Endometrial microvascular endothelial cells (primary cell): Measurements from ENCODE around the gene HSPA5. TPM values are rescaled to one million over a fixed set of nuclear protein-coding genes. Genes with fewer than 3 reads are reported as not detected.
"Not testable (repeated sequence)": the region's sequence is repeated elsewhere in the genome, so short reads cannot be mapped to it uniquely, and the experiment has no call there.

Experiments
- in situ Hi-C: cut with HindIII; loops from 2 replicates; pipeline ENCODE4 v1.10.0; 2017; ENCODE audit warnings: low sequenced_read_pairs, low pct_unique_long_range_greater_than_20kb; ENCODE audit errors: inconsistent ontology term
- total RNA-seq: library from RNA; depleted of rRNA; stranded (reverse); fragments of >200 nt; gene quantifications from one replicate; pipeline ENCODE4 v1.2.3, GENCODE V29; 2015; ENCODE audit errors: inconsistent ontology term

The HSPA5 gene
- total RNA-seq, 1 donor from 2014 or later = 353 TPM

DNA sequence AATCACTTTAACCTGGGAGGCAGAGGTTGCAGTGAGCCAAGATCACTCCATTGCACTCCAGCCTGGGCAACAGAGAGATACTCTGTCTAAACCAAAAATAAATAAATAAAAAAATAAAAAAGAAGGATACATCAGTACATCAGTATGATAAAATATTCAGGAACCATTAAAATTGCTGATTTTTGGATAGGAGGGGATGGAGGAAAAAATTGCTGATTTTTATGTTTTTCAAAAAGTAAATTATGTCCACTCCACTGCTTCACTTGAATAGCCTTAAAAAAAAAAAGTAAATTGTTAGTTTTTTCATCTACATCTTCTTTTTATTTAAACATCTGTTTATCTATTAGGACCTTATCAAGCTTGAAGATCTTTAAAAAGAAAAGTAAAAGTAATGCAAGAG, 13.1 kb upstream of the HSPA5 start:
- in situ Hi-C loops = no loop called here

GRCh38 chr9:125246261-125246667, 5.1 kb upstream of the HSPA5 start:
- in situ Hi-C loops = no loop called here

DNA sequence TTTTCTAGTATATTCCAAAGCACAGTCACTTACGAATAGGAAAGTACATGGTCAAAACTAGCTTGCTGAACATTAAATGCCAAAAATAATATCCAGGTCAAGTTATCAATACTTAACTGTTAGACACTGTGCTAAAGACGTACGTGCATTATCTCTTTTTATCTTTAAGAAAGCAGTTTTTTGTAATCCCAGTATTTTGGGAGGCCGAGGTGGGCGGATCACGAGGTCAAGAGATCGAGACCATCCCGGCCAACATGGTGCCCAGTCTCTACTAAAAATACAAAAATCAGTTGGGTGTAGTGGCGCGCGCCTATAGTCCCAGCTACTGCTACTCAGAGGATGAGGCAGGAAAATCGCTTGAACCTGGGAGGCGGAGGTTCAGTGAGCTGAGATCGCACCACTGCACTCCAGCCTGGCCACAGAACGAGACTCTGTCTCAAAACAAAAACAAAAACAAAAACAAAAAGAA, 2.7 kb upstream of the HSPA5 start:
- in situ Hi-C loops = no loop called here

GRCh38 chr9:125241863-125242739, 958 bp upstream of the HSPA5 start:
- in situ Hi-C loops = no loop called here

- in situ Hi-C loops = no loop called here
Observed at GRCh38 chr9:125240649-125240999, 519 bp downstream of the HSPA5 start.

DNA sequence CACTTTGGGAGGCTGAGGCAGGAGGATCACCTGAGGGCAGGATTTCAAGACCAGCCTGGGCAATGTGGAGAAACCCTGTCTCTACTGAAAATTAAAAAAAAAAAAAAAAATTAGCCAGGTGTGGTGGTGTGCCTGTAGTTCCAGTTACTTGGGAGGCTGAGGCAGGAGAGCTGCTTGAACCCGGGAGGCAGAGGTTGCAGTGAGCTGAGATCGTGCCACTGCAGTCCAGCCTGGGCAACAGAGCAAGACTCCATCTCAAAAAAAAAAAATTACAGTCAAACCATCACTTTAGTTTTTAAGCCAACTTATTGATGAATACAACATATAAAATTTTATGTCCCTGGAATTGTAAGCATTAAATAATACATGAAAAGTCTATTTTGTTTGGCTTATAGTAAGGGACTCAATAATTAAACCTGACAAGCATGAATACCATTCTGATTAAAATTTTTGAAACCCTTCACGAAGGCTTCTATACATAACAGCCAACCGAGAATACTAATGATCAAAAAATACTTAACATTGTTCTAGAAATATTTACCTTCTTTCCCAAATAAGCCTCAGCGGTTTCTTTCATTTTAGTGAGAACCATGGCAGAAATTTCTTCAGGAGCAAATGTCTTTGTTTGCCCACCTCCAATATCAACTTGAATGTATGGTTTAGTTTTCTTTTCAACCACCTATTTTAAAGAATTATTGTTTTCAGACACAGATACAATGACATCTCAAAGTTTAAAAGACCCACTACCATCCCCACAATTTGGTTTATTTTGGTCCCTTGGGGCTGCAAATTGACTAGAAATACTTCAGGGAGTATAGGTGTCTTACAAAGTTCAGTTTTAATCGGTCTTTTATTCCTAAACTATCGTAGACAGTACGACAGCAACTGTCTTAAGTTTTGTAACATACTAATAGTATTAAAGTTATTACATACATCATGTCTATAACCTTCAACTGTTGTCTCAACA, 1.2 kb downstream of the HSPA5 start:
- in situ Hi-C loops = no loop called here

DNA sequence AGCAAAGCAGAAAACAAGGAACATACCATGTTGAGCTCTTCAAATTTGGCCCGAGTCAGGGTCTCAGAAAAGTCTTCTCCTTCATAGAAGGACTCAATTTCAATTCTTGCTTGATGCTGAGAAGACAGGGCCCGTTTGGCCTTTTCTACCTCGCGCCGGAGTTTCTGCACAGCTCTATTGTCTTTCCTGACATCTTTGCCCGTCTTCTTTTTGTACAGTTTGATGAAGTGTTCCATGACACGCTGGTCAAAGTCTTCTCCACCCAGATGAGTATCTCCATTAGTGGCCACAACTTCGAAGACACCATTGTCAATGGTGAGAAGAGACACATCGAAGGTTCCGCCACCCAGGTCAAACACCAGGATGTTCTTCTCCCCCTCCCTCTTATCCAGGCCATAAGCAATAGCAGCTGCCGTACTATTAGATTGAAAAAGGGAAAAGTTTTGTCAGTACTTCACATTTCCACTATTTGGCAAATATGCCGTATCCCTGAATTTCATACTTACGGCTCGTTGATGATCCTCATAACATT, 2.2 kb downstream of the HSPA5 start:
- in situ Hi-C loops = no loop called here

- in situ Hi-C loops = no loop called here
Observed at GRCh38 chr9:125238127-125238914, 2.8 kb downstream of the HSPA5 start.

DNA sequence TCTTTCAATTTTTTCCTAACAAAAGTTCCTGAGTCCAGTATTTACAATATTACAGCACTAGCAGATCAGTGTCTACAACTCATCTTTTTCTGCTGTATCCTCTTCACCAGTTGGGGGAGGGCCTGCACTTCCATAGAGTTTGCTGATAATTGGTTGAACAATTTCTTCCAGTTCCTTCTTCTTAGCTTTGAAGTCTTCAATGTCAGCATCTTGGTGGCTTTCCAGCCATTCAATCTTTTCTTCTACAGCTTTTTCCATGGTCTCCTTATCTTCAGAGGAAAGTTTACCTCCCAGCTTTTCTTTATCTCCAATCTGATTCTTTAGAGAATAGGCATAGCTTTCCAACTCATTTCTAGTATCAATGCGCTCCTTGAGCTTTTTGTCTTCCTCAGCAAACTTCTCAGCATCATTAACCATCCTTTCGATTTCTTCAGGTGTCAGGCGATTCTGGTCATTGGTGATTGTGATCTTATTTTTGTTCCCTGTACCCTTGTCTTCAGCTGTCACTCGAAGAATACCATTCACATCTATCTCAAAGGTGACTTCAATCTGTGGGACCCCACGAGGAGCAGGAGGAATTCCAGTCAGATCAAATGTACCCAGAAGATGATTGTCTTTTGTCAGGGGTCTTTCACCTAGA, 4.5 kb downstream of the HSPA5 start:
- in situ Hi-C loops = not testable (repeated sequence)

GRCh38 chr9:125235804-125236519, 5.2 kb downstream of the HSPA5 start:
- in situ Hi-C loops = no loop called here

- in situ Hi-C loops = not testable (repeated sequence)
Observed at GRCh38 chr9:125234099-125234498, 7.0 kb downstream of the HSPA5 start.

- in situ Hi-C loops = no loop called here
Observed at GRCh38 chr9:125233678-125234077, 7.5 kb downstream of the HSPA5 start.

DNA sequence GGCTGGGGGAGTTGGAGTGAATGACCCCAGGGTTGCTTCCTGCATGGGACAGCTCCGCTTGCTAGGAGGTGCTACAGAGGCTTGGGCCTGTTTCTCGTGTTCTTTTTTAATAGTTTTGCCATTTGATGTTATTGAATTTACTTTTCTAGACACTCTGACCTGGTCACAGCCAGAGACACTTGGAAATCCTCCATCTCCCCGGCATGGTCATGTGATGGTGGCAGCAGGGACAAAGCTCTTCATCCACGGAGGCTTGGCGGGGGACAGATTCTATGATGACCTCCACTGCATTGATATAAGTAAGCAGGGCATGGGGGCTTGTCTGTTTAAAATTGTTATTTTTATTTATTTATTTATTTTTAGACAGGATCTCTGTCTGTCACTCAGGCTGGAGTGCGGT, 13.4 kb downstream of the HSPA5 start:
- in situ Hi-C loops = no loop called here

GRCh38 chr9:125224858-125225257, 16.3 kb downstream of the HSPA5 start:
- in situ Hi-C loops = not testable (repeated sequence)

DNA sequence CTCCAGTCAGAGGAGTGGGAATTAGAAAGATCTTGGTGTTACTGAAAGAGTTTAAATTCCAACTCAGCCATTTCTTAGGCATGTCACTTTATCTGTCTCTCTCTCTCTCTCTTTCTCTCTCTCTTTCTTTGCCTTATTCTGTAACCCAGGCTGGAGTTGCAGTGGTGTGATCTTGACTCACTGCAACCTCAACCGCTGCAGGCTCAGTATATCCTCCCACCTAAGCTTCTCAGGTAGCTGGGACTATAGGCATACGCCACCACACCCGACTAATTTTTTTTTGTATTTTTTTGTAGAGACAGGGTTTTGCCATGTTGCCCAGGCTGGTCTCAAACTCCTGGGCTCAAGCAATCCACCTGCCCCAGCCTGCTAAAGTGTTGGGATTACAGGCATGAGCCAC, 22.5 kb downstream of the HSPA5 start:
- in situ Hi-C loops = no loop called here

- in situ Hi-C loops = no loop called here
Observed at GRCh38 chr9:125214186-125214585, 27.0 kb downstream of the HSPA5 start.

GRCh38 chr9:125204477-125204876, 36.7 kb downstream of the HSPA5 start:
- in situ Hi-C loops = no loop called here
